ENCODE results near the gene NME5. TPM values are rescaled to one million over a fixed set of nuclear protein-coding genes. Genes with fewer than 3 reads are reported as not detected.

NME5 gene
- total RNA-seq, 1 experiment from 2014 or later = 3.1 TPM

- Histone ChIP-seq H3K36me3 (ENCODE audit: control insufficient read depth in 1 of 2, insufficient read depth in 2 of 2, low read length in 2 of 2) (peaks cover 61 to 70% of the 10 kb centered on the region in 2 experiments), H3K27ac (ENCODE audit: low read depth, low read length) (no peak overlapping the region), H2AFZ (ENCODE audit: low read depth, low read length, poor library complexity, severe bottlenecking) (no peak overlapping the region), H3K4me1 (ENCODE audit: control insufficient read depth in 1 of 2, insufficient read depth in 2 of 2, low read length in 2 of 2) (peaks cover 0 to 6% of the 10 kb centered on the region in 2 experiments; a peak in 1 of 4 replicates), H4K20me1 (ENCODE audit: insufficient read depth) (no peaks in the 10 kb centered on the region), H3K9me2 (ENCODE audit: insufficient read depth) (no peaks in the 10 kb centered on the region), H3K9me3 (ENCODE audit: control insufficient read depth in 1 of 2, insufficient read depth in 1 of 2, low read depth in 1 of 2, low read length in 2 of 2) (no peaks in the 10 kb centered on the region), H3K79me2 (ENCODE audit: insufficient read depth, low read length) (peaks cover 32% of the 10 kb centered on the region), H3K9ac (ENCODE audit: low read length) (no peak overlapping the region), H3K4me2 (ENCODE audit: low read length) (no peak overlapping the region), H3K4me3 (replicated peaks in 1 of 2; ENCODE audit: low read depth in 1 of 2, low read length in 2 of 2) (no peak overlapping the region), H3K27me3 (ENCODE audit: insufficient read depth, low read length) (no peaks in the 10 kb centered on the region)
- no peak for TF ChIP-seq MAX (IDR thresholded peaks at IDR 0.05)
- 0 out of 2 replicates have a peak, but pooled peaks have one; percentile 12 for TF ChIP-seq ZFX (IDR thresholded peaks at IDR 0.05)
- RAD21 ChIA-PET (ENCODE audit: low non-redundant PET in 1 of 2, low total read pairs in 2 of 2, uncharacterized antibody in 2 of 2, unreplicated experiment in 2 of 2) = no interaction called here
- POLR2A ChIA-PET = no interaction called here
- no peak for DNase-seq (ENCODE audit: low read depth, low spot score)
- no peak for ATAC-seq
- intact Hi-C loops (cut with micrococcal nuclease) = loop anchor here (5.0 to 10.0 kb wide), 2 partner anchors 319 to 362 kb away; partner anchors contain the start of gene ETF1
- no TSS peak for BruUV-seq (replicated peaks)
- CTCF ChIA-PET = interaction anchor here (0.5 kb wide), 1 partner anchor 367 kb away, joined by 3 read pairs; no protein-coding TSS in a partner anchor
Observed at GRCh38 chr5:138182808-138183207, 43.6 kb upstream of the NME5 start.

GRCh38 chr5:138180841-138181240, 41.6 kb upstream of the NME5 start:
- no peak overlapping the region for H2AFZ ChIP-seq (ENCODE audit: low read depth, low read length, poor library complexity, severe bottlenecking)
- no peaks in the 10 kb centered on the region for H3K27me3 ChIP-seq (ENCODE audit: insufficient read depth, low read length)
- H3K9me2 ChIP-seq (ENCODE audit: insufficient read depth) = no peaks in the 10 kb centered on the region
- H3K9me3 ChIP-seq (ENCODE audit: control insufficient read depth in 1 of 2, insufficient read depth in 1 of 2, low read depth in 1 of 2, low read length in 2 of 2) = no peaks in the 10 kb centered on the region
- no peak for ATAC-seq
- ChIA-PET CTCF (interaction anchor here (1.0 to 1.7 kb wide), 3 partner anchors 102 to 323 kb away, joined by 3 to 9 read pairs (median 6); no protein-coding TSS in a partner anchor), POLR2A (no interaction called here), RAD21 (ENCODE audit: low non-redundant PET in 1 of 2, low total read pairs in 2 of 2, uncharacterized antibody in 2 of 2, unreplicated experiment in 2 of 2) (interaction anchor here in 1 of 2 experiments (1.2 kb wide), 1 partner anchor 102 kb away, joined by 3 read pairs; no protein-coding TSS in a partner anchor)
- intact Hi-C loops (cut with micrococcal nuclease) = loop anchor here (1.0 to 10.0 kb wide), 4 partner anchors 102 to 364 kb away; partner anchors contain the start of gene ETF1
- no peak for TF ChIP-seq POLR2AphosphoS5 (IDR thresholded peaks at IDR 0.05; ENCODE audit: low read depth, low read length)
- TF ChIP-seq ZNF274 (IDR thresholded peaks at IDR 0.05; ENCODE audit: low read depth, low read length) = no peak
- no peak for TF ChIP-seq ZBTB33 (IDR thresholded peaks at IDR 0.05; ENCODE audit: extremely low read depth, insufficient replicate concordance, low read length)
- TF ChIP-seq EZH2phosphoT487 (IDR thresholded peaks at IDR 0.05; ENCODE audit: borderline replicate concordance) = no peak
- TF ChIP-seq CTCF (IDR thresholded peaks at IDR 0.05 in 2 of 3, conservative IDR thresholded peaks at IDR 0.05 in 1 of 3; ENCODE audit: borderline replicate concordance in 1 of 3, insufficient read depth in 1 of 3, low read depth in 2 of 3, low read length in 2 of 3) = no peak
- no peak for TF ChIP-seq YY1 (IDR thresholded peaks at IDR 0.05; ENCODE audit: extremely low read depth, insufficient replicate concordance, low read depth, low read length)
- H3K4me1 ChIP-seq (ENCODE audit: control insufficient read depth in 1 of 2, insufficient read depth in 2 of 2, low read length in 2 of 2) = peaks cover 0 to 10% of the 10 kb centered on the region in 2 experiments; a peak in 1 of 4 replicates
- no peak for DNase-seq (ENCODE audit: low read depth, low spot score)
- no peak overlapping the region for H3K4me2 ChIP-seq (ENCODE audit: low read length)
- H3K27ac ChIP-seq (ENCODE audit: low read depth, low read length) = no peak overlapping the region
- H3K9ac ChIP-seq (ENCODE audit: low read length) = no peak overlapping the region
- H3K4me3 ChIP-seq (replicated peaks in 1 of 2; ENCODE audit: low read depth in 1 of 2, low read length in 2 of 2) = no peak overlapping the region
- H4K20me1 ChIP-seq (ENCODE audit: insufficient read depth) = no peaks in the 10 kb centered on the region
- no TSS peak for BruUV-seq (replicated peaks)
- H3K36me3 ChIP-seq (ENCODE audit: control insufficient read depth in 1 of 2, insufficient read depth in 2 of 2, low read length in 2 of 2) = peaks cover 48 to 61% of the 10 kb centered on the region in 2 experiments
- H3K79me2 ChIP-seq (ENCODE audit: insufficient read depth, low read length) = peaks cover 52% of the 10 kb centered on the region

Measured in HCT116 (cell line).